Bronchial smooth muscle cell (primary cell): ENCODE results near the gene GPC5. TPM values are rescaled to one million over a fixed set of nuclear protein-coding genes. Genes with fewer than 3 reads are reported as not detected.

Experiments
- total RNA-seq: library from RNA; depleted of rRNA; stranded (reverse); fragments of >200 nt; gene quantifications from 2 replicates; pipeline ENCODE4 v1.2.1, GENCODE V29; 2014

GPC5 gene
- 0.16 TPM in 1 of 2 replicates, not detected in the other for total RNA-seq

GRCh38 chr13:91398413-91399188, at the start of gene GPC5:
TSS of gene GPC5 (plus strand) at chr13:91398621.

Other genes with a start within 250 kb of the GPC5 start
- gene MIR17HG, start 50.9 kb upstream of the GPC5 start, total RNA-seq: 2.0 and 3.3 TPM in 2 replicates